PC-3 (cell line): ENCODE data around the gene ZNF467. TPM values are rescaled to one million over a fixed set of nuclear protein-coding genes. Genes with fewer than 3 reads are reported as not detected.

ENCODE experiments used
- ATAC-seq: fragments of 200-7000 bp; cut with Tn5 transposase; 2 replicates; pipeline ENCODE4 v1.9.1; 2020; ENCODE audit warnings: mild to moderate bottlenecking, moderate library complexity
- BruUV-seq: library from RNA; stranded (reverse); fragments of 400-500 nt; replicated peaks from 2 replicates; lab custom pipeline; 2021; lab: Mats Ljungman, UMichigan
- CTCF ChIA-PET: fragments of 300-600 bp; sonication (Branson Sonifier 250); formaldehyde crosslinking; loops from one replicate; lab custom pipeline; 2022; ENCODE audit warnings: antibody characterized with exemption; lab: Charles Lee
- POLR2A ChIA-PET: fragments of 300-600 bp; sonication (Branson Sonifier 250); formaldehyde crosslinking; loops from one replicate; lab custom pipeline; 2022; ENCODE audit warnings: antibody characterized with exemption; ENCODE audit not compliant: unreplicated experiment; lab: Charles Lee
- DNase-seq: peaks from one replicate; pipeline ENCODE4 v3.0.0-alpha.2; 2015
- H2AFZ ChIP-seq: fragments of 300-600 bp; sonication (generic); 2 replicates; pipeline ENCODE4 v1.6.0; 2016; ENCODE audit warnings: antibody characterized with exemption, low read length
- H3F3A ChIP-seq: fragments of 300-600 bp; sonication (generic); one replicate; pipeline ENCODE4 v1.6.0; 2017; ENCODE audit warnings: antibody characterized with exemption, low read length, control low read depth, mild to moderate bottlenecking; ENCODE audit not compliant: unreplicated experiment
- H3K27ac ChIP-seq: fragments of 300-600 bp; sonication (generic); 2 replicates; pipeline ENCODE4 v1.5.1; 2016; ENCODE audit warnings: mild to moderate bottlenecking, low read length
- H3K27me3 ChIP-seq: fragments of 300-600 bp; sonication (generic); 2 replicates; pipeline ENCODE4 v1.6.1; 2016; ENCODE audit warnings: low read length, mixed read lengths
- H3K36me3 ChIP-seq: fragments of 300-600 bp; sonication (generic); 2 replicates; pipeline ENCODE4 v1.6.1; 2016; ENCODE audit warnings: low read depth, mixed run types, low read length, mixed read lengths
- H3K4me1 ChIP-seq: fragments of 300-600 bp; sonication (generic); 2 replicates; pipeline ENCODE4 v1.5.1; 2016; ENCODE audit warnings: low read length; ENCODE audit not compliant: insufficient read depth
- H3K4me2 ChIP-seq: fragments of 300-600 bp; sonication (generic); 2 replicates; pipeline ENCODE4 v1.6.0; 2016; ENCODE audit warnings: low read length
- H3K4me3 ChIP-seq: fragments of 300-600 bp; sonication (generic); 2 replicates; pipeline ENCODE4 v1.5.1; 2016; ENCODE audit warnings: mild to moderate bottlenecking, low read length, mixed read lengths
- H3K79me2 ChIP-seq: fragments of 300-600 bp; sonication (generic); 2 replicates; pipeline ENCODE4 v1.6.1; 2017; ENCODE audit warnings: low read length, mixed read lengths
- H3K9ac ChIP-seq: fragments of 300-600 bp; sonication (generic); 2 replicates; pipeline ENCODE4 v1.6.0; 2016; ENCODE audit warnings: mild to moderate bottlenecking, low read length
- H3K9me2 ChIP-seq: fragments of 300-600 bp; sonication (generic); replicated peaks from 2 replicates; pipeline ENCODE4 v1.6.1; 2016; ENCODE audit warnings: mixed run types, low read length, mixed read lengths
- H3K9me3 ChIP-seq: fragments of 300-600 bp; sonication (generic); 2 replicates; pipeline ENCODE4 v1.6.1; 2016; ENCODE audit warnings: low read length, mixed read lengths
- H4K20me1 ChIP-seq: fragments of 300-600 bp; sonication (generic); 2 replicates; pipeline ENCODE4 v1.6.1; 2016; ENCODE audit warnings: low read length, mixed read lengths
- CTCF ChIP-seq: fragments of 300-600 bp; sonication (generic); conservative IDR thresholded peaks from 2 replicates; pipeline ENCODE4 v1.5.1; 2017; ENCODE audit warnings: antibody characterized with exemption, low read depth, mild to moderate bottlenecking, low read length
- EZH2 ChIP-seq: fragments of 300-600 bp; sonication (generic); IDR thresholded peaks from one replicate; pipeline ENCODE4 v1.6.1; 2017; ENCODE audit warnings: antibody characterized with exemption, mild to moderate bottlenecking, low read length; ENCODE audit not compliant: unreplicated experiment
- EZH2phosphoT487 ChIP-seq: fragments of 300-600 bp; sonication (generic); IDR thresholded peaks from 2 replicates; pipeline ENCODE4 v1.6.1; 2018; ENCODE audit warnings: mild to moderate bottlenecking, antibody characterized with exemption, low read length, borderline replicate concordance
- intact Hi-C: fragments of 100-400 bp; cut with micrococcal nuclease; formaldehyde crosslinking; loops from 2 replicates; pipeline ENCODE4 v1.9.0; 2023
- total RNA-seq: library from RNA; depleted of rRNA; stranded (reverse); fragments of >200 nt; gene quantifications from 2 replicates; pipeline ENCODE4 v1.2.3, GENCODE V29; 2014; rRNA removed

The ZNF467 gene
- total RNA-seq, 1 experiment from 2014 or later = 6.3 TPM

GRCh38 chr7:149714910-149715471, 58.4 kb downstream of the ZNF467 start:
- CTCF ChIA-PET = interaction anchor here (1.1 kb wide), 1 partner anchor 52 kb away, joined by 5 read pairs; no protein-coding TSS in a partner anchor
- no peaks in the 10 kb centered on the region for H4K20me1 ChIP-seq
- H3F3A ChIP-seq = no peaks in the 10 kb centered on the region
- H2AFZ ChIP-seq = peak overlapping the region; percentile 88
- intact Hi-C loops = loop anchor here (2.0 kb wide), 2 partner anchors 28 to 90 kb away; no protein-coding TSS in a partner anchor
- POLR2A ChIA-PET = no interaction called here
- peak overlapping the region; percentile 85 for H3K4me3 ChIP-seq
- peak overlapping the region; percentile 81 for H3K4me2 ChIP-seq
- no peaks in the 10 kb centered on the region for H3K36me3 ChIP-seq
- no peaks in the 10 kb centered on the region for H3K27me3 ChIP-seq
- BruUV-seq = TSS peak; percentile 60
- no peak overlapping the region for H3K27ac ChIP-seq
- H3K4me1 ChIP-seq = peaks cover 9% of the 10 kb centered on the region
- TF ChIP-seq CTCF (no peak), EZH2phosphoT487 (no peak), EZH2 (no peak)
- no peaks in the 10 kb centered on the region for H3K9me2 ChIP-seq
- no peak; the same call in 1 of the 2 replicates for ATAC-seq
- H3K9ac ChIP-seq = peak overlapping the region; percentile 73
- peaks cover 12% of the 10 kb centered on the region; the same call in 1 of the 2 replicates for H3K9me3 ChIP-seq
- peaks cover 27% of the 10 kb centered on the region for H3K79me2 ChIP-seq
- DNase-seq = peak; percentile 5

Other genes starting within 250 kb of the ZNF467 start
- gene ZNF862, start 64.8 kb upstream of the ZNF467 start, total RNA-seq = 3.0 and 15.1 TPM in 2 replicates
- gene ATP6V0E2, start 100.4 kb upstream of the ZNF467 start, total RNA-seq = 78.2 and 83.4 TPM in 2 replicates